ENCODE results near the gene EIF4A3.

Gene EIF4A3

GRCh38 chr17:80132906-80133625 is 13.9 kb downstream of the EIF4A3 start:
- Mint-ChIP-seq H3K9me3 (no peaks in the 10 kb centered on the region), H3K27ac (no peak overlapping the region), H3K4me3 (no peak overlapping the region), H3K4me1 (ENCODE audit: low read depth) (no peaks in the 10 kb centered on the region), H3K36me3 (ENCODE audit: low read depth) (peaks cover 55% of the 10 kb centered on the region), H3K27me3 (peaks cover 3% of the 10 kb centered on the region)
- peak; percentile 20 for DNase-seq

DNA sequence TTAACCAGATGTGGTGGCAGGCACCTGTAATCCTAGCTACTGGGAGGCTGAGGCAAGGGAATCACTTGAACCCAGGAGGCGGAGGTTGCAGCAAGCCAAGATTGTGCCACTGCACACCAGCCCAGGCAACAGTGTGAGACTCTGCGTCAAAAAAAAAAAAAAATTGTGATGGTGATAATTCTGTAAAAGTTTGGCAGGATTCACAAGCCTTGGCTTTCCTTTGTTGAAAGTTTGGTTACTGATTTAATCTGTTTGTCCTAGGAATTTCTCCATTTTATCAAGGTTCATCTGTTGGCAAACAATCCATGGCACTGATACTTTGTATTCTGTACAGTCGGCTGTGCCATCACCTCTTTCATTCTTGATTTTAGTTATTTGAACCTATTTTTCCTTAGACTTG is 15.9 kb downstream of the EIF4A3 start:
- peak; percentile 8 for DNase-seq
- Mint-ChIP-seq H3K27ac (no peak overlapping the region), H3K4me1 (ENCODE audit: low read depth) (no peaks in the 10 kb centered on the region), H3K36me3 (ENCODE audit: low read depth) (peaks cover 34% of the 10 kb centered on the region), H3K9me3 (no peaks in the 10 kb centered on the region), H3K27me3 (peaks cover 12% of the 10 kb centered on the region), H3K4me3 (no peak overlapping the region)

DNA sequence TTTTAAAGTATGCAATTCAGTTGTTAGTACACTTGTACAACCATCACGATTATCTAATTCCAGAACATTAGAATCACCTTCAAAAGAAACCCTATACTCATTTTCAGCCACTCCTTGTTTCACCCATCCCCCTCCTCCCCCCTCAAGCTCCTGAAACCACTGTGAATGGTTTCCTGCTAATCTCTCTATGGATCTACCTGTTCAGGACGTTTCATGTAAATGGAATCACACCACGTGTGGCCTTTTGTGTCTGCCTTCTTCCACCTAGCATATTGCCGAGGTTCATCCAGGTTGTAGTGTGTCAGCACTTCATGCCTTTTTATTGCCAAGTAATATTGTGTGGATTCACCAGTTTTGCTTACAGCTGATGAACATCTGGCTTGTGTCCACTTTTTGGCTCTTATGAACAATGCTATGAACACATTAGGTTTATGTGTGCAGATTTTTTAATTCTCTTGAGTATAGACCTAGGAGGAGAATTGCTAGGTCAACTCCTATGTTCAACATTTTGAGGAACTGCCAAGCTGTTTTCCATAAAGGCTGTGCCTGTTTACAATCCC is 17.8 kb downstream of the EIF4A3 start:
- Mint-ChIP-seq H3K9me3 (no peaks in the 10 kb centered on the region), H3K36me3 (ENCODE audit: low read depth) (peaks cover 17% of the 10 kb centered on the region), H3K27me3 (peaks cover 16% of the 10 kb centered on the region), H3K4me1 (ENCODE audit: low read depth) (no peaks in the 10 kb centered on the region), H3K4me3 (no peak overlapping the region), H3K27ac (no peak overlapping the region)
- no peak for DNase-seq

DNA sequence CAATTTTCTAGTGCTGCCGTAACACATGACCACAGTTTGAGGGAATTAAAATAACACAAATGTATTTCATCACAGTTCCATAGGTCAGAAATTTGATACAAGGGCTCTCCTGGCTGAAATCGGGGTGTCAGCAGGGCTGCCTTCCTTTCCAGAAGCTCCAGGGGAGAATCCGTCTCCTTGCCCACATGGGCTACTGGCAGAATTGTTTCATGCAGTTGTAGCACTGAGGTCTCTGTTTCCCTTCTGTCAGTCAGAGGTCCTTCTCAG is 20.5 kb downstream of the EIF4A3 start:
- Mint-ChIP-seq H3K4me1 (ENCODE audit: low read depth) (no peaks in the 10 kb centered on the region), H3K27me3 (peaks cover 16% of the 10 kb centered on the region), H3K36me3 (ENCODE audit: low read depth) (no peaks in the 10 kb centered on the region), H3K27ac (no peak overlapping the region), H3K4me3 (no peak overlapping the region), H3K9me3 (no peaks in the 10 kb centered on the region)
- no peak for DNase-seq

DNA sequence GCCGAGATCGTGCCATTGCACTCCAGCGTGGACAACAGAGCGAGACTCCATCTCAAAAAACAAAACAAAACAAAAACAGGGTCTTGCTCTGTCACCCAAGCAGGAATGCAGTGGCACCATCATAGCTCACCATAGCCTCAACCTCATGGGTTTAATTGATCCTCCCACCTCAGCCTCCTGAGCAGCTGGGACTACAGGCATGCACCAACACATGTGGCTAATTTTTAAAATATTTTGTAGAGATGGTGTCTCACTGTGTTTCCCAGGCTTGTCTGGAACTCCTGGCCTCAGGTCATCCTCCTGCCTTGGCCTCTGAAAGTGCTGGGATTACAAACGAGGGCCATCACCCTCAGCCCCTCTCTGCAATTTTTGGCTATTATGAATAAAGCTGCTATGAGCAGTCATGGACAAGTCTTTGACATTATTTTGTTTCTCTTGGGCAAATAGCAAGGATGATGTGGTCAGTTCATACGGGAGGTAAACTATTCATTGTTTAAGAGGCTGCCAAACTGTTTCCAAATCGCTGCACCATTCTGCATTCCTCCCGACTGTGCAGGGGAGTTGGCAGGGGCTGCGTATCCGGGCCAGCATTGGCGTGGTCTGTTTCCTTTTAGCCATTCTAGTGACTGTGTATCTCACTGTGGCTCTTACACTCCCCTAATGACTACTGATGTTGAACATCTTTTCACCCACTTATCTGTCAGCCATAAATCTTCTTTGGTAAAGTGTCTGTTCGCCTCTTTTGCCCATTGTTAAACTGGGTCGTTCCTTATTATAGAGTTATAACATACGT is 21.1 kb downstream of the EIF4A3 start:
- Mint-ChIP-seq H3K27me3 (peaks cover 16% of the 10 kb centered on the region), H3K4me1 (ENCODE audit: low read depth) (no peaks in the 10 kb centered on the region), H3K27ac (no peak overlapping the region), H3K4me3 (no peak overlapping the region), H3K9me3 (no peaks in the 10 kb centered on the region), H3K36me3 (ENCODE audit: low read depth) (no peaks in the 10 kb centered on the region)
- DNase-seq: peak; percentile 8

DNA sequence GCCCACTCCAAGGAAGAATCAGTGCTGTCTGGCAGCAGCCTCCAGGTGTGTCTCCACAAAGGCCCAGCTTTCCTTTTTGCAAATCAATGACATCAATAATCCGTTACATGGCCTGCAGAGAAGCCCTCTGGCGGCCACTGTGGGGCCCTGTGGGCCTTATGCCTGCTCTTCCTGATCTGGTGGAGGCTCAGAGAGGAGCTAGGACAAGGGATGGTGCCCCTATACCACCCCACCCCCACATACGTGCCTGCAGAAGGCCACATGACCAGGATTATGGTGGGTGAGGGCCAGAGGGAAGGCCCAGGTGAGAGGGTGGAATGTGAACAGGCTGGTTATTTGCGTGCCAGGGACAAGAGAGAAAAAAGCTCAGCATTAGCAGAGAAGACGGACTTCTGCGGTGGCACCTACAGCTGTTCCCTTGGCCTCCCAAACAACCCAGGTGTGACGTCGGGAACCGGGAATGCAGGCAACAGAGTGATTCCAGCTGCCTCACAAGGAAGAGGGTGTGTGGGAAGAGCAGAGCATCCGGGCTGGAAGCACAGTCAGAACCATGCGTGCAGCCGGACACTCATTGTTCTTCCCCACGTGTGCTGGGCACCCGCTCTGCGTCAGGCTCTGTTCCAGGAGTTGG is 22.5 kb downstream of the EIF4A3 start:
- Mint-ChIP-seq H3K4me1 (ENCODE audit: low read depth) (no peaks in the 10 kb centered on the region), H3K36me3 (ENCODE audit: low read depth) (no peaks in the 10 kb centered on the region), H3K4me3 (no peak overlapping the region), H3K9me3 (no peaks in the 10 kb centered on the region), H3K27me3 (peaks cover 16% of the 10 kb centered on the region), H3K27ac (no peak overlapping the region)
- peak; percentile 21 for DNase-seq

DNA sequence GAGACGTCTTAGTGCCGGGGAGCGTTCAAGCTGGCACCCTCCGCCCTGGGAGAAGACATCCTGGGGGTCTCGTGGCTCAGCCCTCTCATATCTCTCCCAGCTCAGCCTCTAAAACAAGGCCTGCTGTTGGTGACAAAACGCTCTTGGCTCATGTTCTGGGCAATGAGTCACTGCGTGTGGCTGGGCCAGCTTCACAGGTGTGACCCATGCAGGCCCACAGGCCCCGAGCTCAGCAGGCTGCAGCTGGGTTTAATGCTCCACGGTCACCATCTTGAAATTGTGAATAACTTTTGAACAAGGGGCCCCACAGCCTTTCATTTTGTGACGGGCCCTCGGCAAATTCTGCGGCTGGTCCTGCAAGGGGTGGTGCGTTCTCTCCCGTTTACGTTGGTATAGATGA is 23.1 kb downstream of the EIF4A3 start:
- no peaks in the 10 kb centered on the region for H3K9me3 Mint-ChIP-seq
- no peak overlapping the region for H3K27ac Mint-ChIP-seq
- H3K4me1 Mint-ChIP-seq (ENCODE audit: low read depth): no peaks in the 10 kb centered on the region
- H3K27me3 Mint-ChIP-seq: peaks cover 13% of the 10 kb centered on the region
- H3K36me3 Mint-ChIP-seq (ENCODE audit: low read depth): peaks cover 2% of the 10 kb centered on the region
- peak; percentile 6 for DNase-seq
- no peak overlapping the region for H3K4me3 Mint-ChIP-seq

DNA sequence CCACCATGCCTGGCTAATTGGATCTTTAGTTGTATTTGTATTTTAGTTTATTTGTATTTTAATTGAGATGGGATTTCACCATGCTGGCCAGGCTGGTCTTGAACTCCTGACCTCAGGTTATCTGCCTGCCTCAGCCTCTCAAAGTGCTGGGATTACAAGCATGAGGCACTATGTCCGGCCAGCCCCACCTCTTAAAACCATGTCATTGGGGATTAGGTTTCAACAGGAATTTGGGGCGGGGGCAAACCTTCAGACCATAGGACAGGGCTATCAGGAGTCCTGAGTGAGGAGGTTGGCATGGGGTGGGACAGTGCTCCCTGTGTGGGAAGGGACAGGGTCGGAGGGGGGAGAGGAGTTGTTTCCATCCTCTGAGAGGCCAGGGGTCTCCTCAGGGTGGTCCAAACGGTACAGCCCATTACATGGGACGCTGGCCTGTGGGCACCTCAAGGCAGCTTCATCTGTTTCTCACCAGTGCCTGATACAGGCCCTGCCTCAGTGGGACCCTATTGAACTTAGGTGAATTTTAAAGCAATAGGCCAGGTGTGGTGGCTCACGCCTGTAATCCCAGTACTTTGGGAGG is 23.9 kb downstream of the EIF4A3 start:
- Mint-ChIP-seq H3K27me3 (peaks cover 13% of the 10 kb centered on the region), H3K4me3 (no peak overlapping the region), H3K36me3 (ENCODE audit: low read depth) (peaks cover 2% of the 10 kb centered on the region), H3K9me3 (no peaks in the 10 kb centered on the region), H3K4me1 (ENCODE audit: low read depth) (no peaks in the 10 kb centered on the region), H3K27ac (no peak overlapping the region)
- peak; percentile 18 for DNase-seq

DNA sequence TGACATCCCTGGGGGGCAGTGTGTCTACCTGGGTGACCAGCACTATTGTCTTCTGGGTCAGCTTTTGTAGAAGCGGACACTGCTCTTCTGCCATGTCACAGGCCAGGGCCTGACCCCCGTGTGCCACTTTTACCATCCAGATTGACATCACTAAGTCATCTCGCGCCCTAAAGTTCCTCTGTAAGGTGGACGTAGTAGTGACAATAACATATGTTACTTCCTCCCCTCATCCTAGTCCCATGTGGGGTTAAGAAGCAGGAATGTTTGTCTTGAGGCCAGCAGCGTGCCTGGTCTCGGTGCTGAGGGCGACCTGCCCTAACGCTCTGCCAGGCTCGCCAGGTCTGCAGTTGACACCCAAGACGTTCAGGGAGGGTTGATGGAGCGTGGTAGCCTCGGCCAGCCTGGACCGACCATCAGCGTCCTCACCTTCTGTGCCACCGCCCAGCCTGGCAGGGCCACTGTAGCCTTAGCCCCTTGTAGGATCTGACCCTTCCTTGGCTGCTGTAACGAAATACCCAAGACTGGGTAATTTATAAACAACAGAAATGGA is 24.8 kb downstream of the EIF4A3 start:
- Mint-ChIP-seq H3K27me3 (peaks cover 13% of the 10 kb centered on the region), H3K36me3 (ENCODE audit: low read depth) (peaks cover 2% of the 10 kb centered on the region), H3K4me1 (ENCODE audit: low read depth) (no peaks in the 10 kb centered on the region), H3K27ac (no peak overlapping the region), H3K4me3 (no peak overlapping the region), H3K9me3 (no peaks in the 10 kb centered on the region)
- DNase-seq: peak; percentile 8

DNA sequence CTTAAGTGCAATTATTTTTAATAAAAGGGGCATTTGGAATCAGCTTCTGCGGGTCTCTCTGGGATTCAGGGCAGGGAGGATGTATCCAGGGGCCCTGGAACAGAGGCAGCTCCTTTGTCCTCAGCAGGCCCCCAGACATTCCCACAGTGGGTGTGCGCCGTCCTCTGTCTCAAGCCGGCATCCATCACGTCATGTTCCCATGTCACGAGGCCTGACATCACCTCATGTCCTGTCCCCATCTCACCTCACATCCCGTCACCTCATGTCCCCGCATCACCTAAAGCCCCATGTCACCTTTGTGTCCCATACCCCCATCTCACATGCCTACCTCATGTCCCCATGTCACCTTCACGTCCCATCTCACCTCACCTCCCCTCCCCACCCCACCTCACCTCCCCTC is 27.1 kb downstream of the EIF4A3 start:
- Mint-ChIP-seq H3K9me3 (peaks cover 3% of the 10 kb centered on the region), H3K4me1 (ENCODE audit: low read depth) (no peaks in the 10 kb centered on the region)

GRCh38 chr17:80119271-80119791 is 27.6 kb downstream of the EIF4A3 start:
- Mint-ChIP-seq H3K27ac (no peak overlapping the region), H3K4me3 (no peak overlapping the region), H3K36me3 (ENCODE audit: low read depth) (peaks cover 2% of the 10 kb centered on the region), H3K9me3 (peaks cover 3% of the 10 kb centered on the region), H3K4me1 (ENCODE audit: low read depth) (no peaks in the 10 kb centered on the region), H3K27me3 (no peaks in the 10 kb centered on the region)
- peak; percentile 16 for DNase-seq

More for the DNA sequence above, 27.1 kb downstream of the EIF4A3 start:
- Mint-ChIP-seq H3K27me3 (no peaks in the 10 kb centered on the region), H3K27ac (no peak overlapping the region), H3K36me3 (ENCODE audit: low read depth) (peaks cover 2% of the 10 kb centered on the region), H3K4me3 (no peak overlapping the region)
- peak; percentile 17 for DNase-seq

DNA sequence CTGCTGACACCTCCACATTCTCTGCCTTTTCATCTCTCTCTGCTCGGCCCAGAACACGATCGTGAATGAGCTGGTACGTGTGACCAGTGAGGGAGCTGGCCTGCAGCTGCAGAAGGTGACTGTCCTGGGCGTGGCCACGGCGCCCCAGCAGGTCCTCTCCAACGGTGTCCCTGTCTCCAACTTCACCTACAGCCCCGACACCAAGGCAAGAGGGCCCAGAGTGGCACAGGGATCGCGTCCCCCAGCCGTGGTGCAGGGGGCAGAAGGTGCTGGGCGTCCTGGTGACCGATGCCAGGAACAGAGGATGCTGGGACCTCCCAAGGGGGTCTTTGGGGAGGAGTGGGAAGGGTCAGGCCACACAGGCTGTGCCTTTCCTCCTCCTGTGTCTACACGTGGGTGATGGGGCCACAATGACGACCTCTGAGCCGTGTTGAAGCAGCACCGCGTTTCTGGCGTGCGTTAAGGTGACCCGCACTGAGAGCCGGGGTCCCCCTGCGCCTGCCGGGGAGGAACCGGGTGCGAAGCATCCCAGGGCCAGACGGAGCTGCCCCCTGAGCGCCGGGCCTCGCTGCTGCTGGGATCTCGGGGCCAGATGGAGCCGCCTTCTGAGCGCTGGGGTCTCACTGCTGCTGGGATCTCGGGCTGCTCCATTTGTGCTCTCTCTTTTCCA is 28.2 kb downstream of the EIF4A3 start:
- Mint-ChIP-seq H3K27me3 (no peaks in the 10 kb centered on the region), H3K9me3 (peaks cover 3% of the 10 kb centered on the region), H3K4me3 (no peak overlapping the region), H3K27ac (no peak overlapping the region), H3K36me3 (ENCODE audit: low read depth) (peaks cover 2% of the 10 kb centered on the region), H3K4me1 (ENCODE audit: low read depth) (no peaks in the 10 kb centered on the region)
- DNase-seq: peak; percentile 22

GRCh38 chr17:80117491-80118401 is 29.2 kb downstream of the EIF4A3 start:
- H3K27ac Mint-ChIP-seq: no peak overlapping the region
- no peaks in the 10 kb centered on the region for H3K27me3 Mint-ChIP-seq
- peaks cover 3% of the 10 kb centered on the region for H3K9me3 Mint-ChIP-seq
- H3K4me3 Mint-ChIP-seq: no peak overlapping the region
- peak; percentile 23 for DNase-seq
- H3K4me1 Mint-ChIP-seq (ENCODE audit: low read depth): no peaks in the 10 kb centered on the region
- peaks cover 2% of the 10 kb centered on the region for H3K36me3 Mint-ChIP-seq (ENCODE audit: low read depth)

Data from activated T-cell treated with anti-CD3 and anti-CD28 coated beads, Interleukin-2, amount 50 U/mL, for 24 hours (primary cell).